WTC11 (cell line): ENCODE data around the gene RHBDL1. TPM values are rescaled to one million over a fixed set of nuclear protein-coding genes. Genes with fewer than 3 reads are reported as not detected.

Experiments
- ATAC-seq: fragments of 200-7000 bp; cut with Tn5 transposase; 2 replicates; pipeline ENCODE4 v1.10.0; 2021; ENCODE audit warnings: mild to moderate bottlenecking, moderate library complexity
- CTCF ChIA-PET: fragments of 300-600 bp; sonication (Branson Sonifier 250); formaldehyde crosslinking; loops from one replicate; lab custom pipeline; 2021; ENCODE audit warnings: antibody characterized with exemption; lab: Charles Lee
- POLR2A ChIA-PET: fragments of 350-600 bp; sonication (Branson Sonifier 250); formaldehyde crosslinking; loops from one replicate; lab custom pipeline; 2021; ENCODE audit warnings: antibody characterized with exemption; lab: Charles Lee
- DNase-seq: peaks from one replicate; pipeline ENCODE4 v3.0.0; 2021; ENCODE audit warnings: low spot score
- H3K27ac Mint-ChIP-seq: 2 replicates; pipeline ENCODE4 v1.8.0; 2021; ENCODE audit warnings: mixed read lengths
- H3K27me3 Mint-ChIP-seq: 2 replicates; pipeline ENCODE4 v1.8.0; 2021; ENCODE audit warnings: low read depth, mild to moderate bottlenecking, moderate library complexity, mixed read lengths
- H3K36me3 Mint-ChIP-seq: 2 replicates; pipeline ENCODE4 v1.8.0; 2021; ENCODE audit warnings: mixed read lengths
- H3K4me1 Mint-ChIP-seq: 2 replicates; pipeline ENCODE4 v1.8.0; 2022; ENCODE audit warnings: mixed read lengths
- H3K4me3 Mint-ChIP-seq: 2 replicates; pipeline ENCODE4 v1.8.0; 2021; ENCODE audit warnings: mild to moderate bottlenecking, moderate library complexity, mixed read lengths
- H3K9me3 Mint-ChIP-seq: 2 replicates; pipeline ENCODE4 v1.8.0; 2021; ENCODE audit warnings: mixed read lengths
- ARID4B ChIP-seq: sonication (generic); formaldehyde crosslinking; IDR thresholded peaks from 2 replicates; pipeline ENCODE4 v1.8.0; 2023; ENCODE audit warnings: missing genetic modification reagents, mild to moderate bottlenecking, borderline replicate concordance
- ATF1 ChIP-seq: sonication (generic); formaldehyde crosslinking; IDR thresholded peaks from 2 replicates; pipeline ENCODE4 v1.8.1; 2023; ENCODE audit warnings: mild to moderate bottlenecking, moderate library complexity, missing genetic modification reagents
- CREB1 ChIP-seq: sonication (generic); formaldehyde crosslinking; IDR thresholded peaks from 2 replicates; pipeline ENCODE4 v1.8.0; 2023; ENCODE audit warnings: mild to moderate bottlenecking, missing genetic modification reagents
- ERG ChIP-seq: fragments of 250-450 bp; sonication (Bioruptor Pico); IDR thresholded peaks from 2 replicates; pipeline ENCODE4 v1.8.0; 2021; ENCODE audit warnings: mild to moderate bottlenecking
- ETV6 ChIP-seq: sonication (generic); formaldehyde crosslinking; IDR thresholded peaks from 2 replicates; pipeline ENCODE4 v1.8.1; 2022; ENCODE audit warnings: mild to moderate bottlenecking, missing genetic modification reagents
- JAZF1 ChIP-seq: fragments of 250-450 bp; sonication (Bioruptor Pico); IDR thresholded peaks from 2 replicates; pipeline ENCODE4 v1.9.0; 2021; ENCODE audit warnings: moderate library complexity, mild to moderate bottlenecking, inconsistent platforms
- KAT7 ChIP-seq: sonication (generic); formaldehyde crosslinking; IDR thresholded peaks from 2 replicates; pipeline ENCODE4 v1.8.1; 2023; ENCODE audit warnings: missing genetic modification reagents, mild to moderate bottlenecking, borderline replicate concordance
- MYBL2 ChIP-seq: sonication (generic); formaldehyde crosslinking; IDR thresholded peaks from 2 replicates; pipeline ENCODE4 v1.8.1; 2023; ENCODE audit warnings: mild to moderate bottlenecking, moderate library complexity, missing genetic modification reagents
- NFATC4 ChIP-seq: fragments of 250-450 bp; sonication (Bioruptor Pico); IDR thresholded peaks from 2 replicates; pipeline ENCODE4 v1.9.0; 2021; ENCODE audit warnings: mild to moderate bottlenecking
- TEAD4 ChIP-seq: sonication (generic); formaldehyde crosslinking; IDR thresholded peaks from 2 replicates; pipeline ENCODE4 v1.8.0; 2022; ENCODE audit warnings: mild to moderate bottlenecking, missing genetic modification reagents
- ZBTB43 ChIP-seq: sonication (generic); formaldehyde crosslinking; IDR thresholded peaks from 2 replicates; pipeline ENCODE4 v1.8.1; 2023; ENCODE audit warnings: mild to moderate bottlenecking, missing genetic modification reagents
- ZNF219 ChIP-seq: sonication (generic); formaldehyde crosslinking; IDR thresholded peaks from 2 replicates; pipeline ENCODE4 v1.8.0; 2023; ENCODE audit warnings: missing genetic modification reagents, mild to moderate bottlenecking, borderline replicate concordance
- ZNF512 ChIP-seq: sonication (generic); formaldehyde crosslinking; IDR thresholded peaks from 2 replicates; pipeline ENCODE4 v1.8.1; 2022; ENCODE audit warnings: missing genetic modification reagents, borderline replicate concordance
- ZNF671 ChIP-seq: fragments of 250-450 bp; sonication (Bioruptor Pico); IDR thresholded peaks from 2 replicates; pipeline ENCODE4 v1.8.0; 2021; ENCODE audit warnings: mild to moderate bottlenecking
- total RNA-seq: library from RNA; stranded (reverse); gene quantifications from 3 replicates; pipeline ENCODE4 v1.2.3, GENCODE V29; 2021
- TF ChIP-seq, protein P1 (sequence below): sonication (generic); formaldehyde crosslinking; IDR thresholded peaks from 2 replicates; pipeline ENCODE4 v1.8.1; 2022; ENCODE audit warnings: mild to moderate bottlenecking, missing genetic modification reagents, moderate library complexity, borderline replicate concordance
- TF ChIP-seq, protein P2 (sequence below): sonication (generic); formaldehyde crosslinking; IDR thresholded peaks from 2 replicates; pipeline ENCODE4 v1.8.0; 2022; ENCODE audit warnings: missing genetic modification reagents
- TF ChIP-seq, protein P3 (sequence below): sonication (generic); formaldehyde crosslinking; IDR thresholded peaks from 2 replicates; pipeline ENCODE4 v1.8.1; 2023; ENCODE audit warnings: mild to moderate bottlenecking, missing genetic modification reagents, moderate library complexity

Gene RHBDL1
- total RNA-seq, 1 experiment from 2014 or later: 8.2 TPM

DNA sequence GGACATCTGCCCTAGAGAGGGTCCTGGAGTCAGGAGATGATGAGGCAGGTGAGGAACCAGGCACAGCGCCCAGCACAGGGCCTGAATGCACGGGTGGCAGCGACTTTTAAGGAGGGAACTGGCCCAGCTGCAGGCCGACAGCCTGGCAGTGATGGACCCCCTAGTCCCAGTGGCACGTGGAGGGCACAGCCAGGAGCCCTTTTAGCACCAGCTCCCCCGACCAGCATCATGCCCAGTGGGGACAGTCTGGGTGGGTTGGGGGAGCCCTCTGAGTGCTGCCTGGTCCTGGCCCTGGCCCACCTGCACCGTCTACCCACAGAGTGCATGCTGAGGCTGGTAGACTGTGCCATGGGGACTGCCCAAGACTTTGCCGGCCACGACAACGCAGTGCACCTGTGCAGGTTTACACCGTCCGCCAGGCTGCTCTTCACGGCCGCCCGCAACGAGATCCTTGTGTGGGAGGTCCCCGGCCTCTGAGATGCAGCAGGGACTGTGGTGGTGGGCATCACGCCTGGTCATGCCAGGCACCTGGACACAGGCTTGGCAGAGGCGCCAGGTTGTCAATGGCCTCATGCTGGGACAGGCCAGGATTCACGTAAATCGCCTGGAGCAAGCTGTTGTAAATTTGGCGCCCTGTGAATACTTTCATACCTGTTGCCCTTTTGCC is 8.2 kb upstream of the RHBDL1 start (continued):
- TF ChIP-seq, protein P1, sequence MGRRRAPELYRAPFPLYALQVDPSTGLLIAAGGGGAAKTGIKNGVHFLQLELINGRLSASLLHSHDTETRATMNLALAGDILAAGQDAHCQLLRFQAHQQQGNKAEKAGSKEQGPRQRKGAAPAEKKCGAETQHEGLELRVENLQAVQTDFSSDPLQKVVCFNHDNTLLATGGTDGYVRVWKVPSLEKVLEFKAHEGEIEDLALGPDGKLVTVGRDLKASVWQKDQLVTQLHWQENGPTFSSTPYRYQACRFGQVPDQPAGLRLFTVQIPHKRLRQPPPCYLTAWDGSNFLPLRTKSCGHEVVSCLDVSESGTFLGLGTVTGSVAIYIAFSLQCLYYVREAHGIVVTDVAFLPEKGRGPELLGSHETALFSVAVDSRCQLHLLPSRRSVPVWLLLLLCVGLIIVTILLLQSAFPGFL (CRISPR knock-in tag): no peak
- no peak; the same call in 1 of the 2 replicates for TF ChIP-seq ZNF219 (CRISPR knock-in tag)
- no peak for TF ChIP-seq ZBTB43 (CRISPR knock-in tag)
- no peak for TF ChIP-seq MYBL2 (CRISPR knock-in tag)
- TF ChIP-seq, protein P2, sequence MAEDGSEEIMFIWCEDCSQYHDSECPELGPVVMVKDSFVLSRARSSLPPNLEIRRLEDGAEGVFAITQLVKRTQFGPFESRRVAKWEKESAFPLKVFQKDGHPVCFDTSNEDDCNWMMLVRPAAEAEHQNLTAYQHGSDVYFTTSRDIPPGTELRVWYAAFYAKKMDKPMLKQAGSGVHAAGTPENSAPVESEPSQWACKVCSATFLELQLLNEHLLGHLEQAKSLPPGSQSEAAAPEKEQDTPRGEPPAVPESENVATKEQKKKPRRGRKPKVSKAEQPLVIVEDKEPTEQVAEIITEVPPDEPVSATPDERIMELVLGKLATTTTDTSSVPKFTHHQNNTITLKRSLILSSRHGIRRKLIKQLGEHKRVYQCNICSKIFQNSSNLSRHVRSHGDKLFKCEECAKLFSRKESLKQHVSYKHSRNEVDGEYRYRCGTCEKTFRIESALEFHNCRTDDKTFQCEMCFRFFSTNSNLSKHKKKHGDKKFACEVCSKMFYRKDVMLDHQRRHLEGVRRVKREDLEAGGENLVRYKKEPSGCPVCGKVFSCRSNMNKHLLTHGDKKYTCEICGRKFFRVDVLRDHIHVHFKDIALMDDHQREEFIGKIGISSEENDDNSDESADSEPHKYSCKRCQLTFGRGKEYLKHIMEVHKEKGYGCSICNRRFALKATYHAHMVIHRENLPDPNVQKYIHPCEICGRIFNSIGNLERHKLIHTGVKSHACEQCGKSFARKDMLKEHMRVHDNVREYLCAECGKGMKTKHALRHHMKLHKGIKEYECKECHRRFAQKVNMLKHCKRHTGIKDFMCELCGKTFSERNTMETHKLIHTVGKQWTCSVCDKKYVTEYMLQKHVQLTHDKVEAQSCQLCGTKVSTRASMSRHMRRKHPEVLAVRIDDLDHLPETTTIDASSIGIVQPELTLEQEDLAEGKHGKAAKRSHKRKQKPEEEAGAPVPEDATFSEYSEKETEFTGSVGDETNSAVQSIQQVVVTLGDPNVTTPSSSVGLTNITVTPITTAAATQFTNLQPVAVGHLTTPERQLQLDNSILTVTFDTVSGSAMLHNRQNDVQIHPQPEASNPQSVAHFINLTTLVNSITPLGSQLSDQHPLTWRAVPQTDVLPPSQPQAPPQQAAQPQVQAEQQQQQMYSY (CRISPR knock-in tag): no peak
- no peak for TF ChIP-seq JAZF1 (CRISPR knock-in tag)
- TF ChIP-seq, protein P3, sequence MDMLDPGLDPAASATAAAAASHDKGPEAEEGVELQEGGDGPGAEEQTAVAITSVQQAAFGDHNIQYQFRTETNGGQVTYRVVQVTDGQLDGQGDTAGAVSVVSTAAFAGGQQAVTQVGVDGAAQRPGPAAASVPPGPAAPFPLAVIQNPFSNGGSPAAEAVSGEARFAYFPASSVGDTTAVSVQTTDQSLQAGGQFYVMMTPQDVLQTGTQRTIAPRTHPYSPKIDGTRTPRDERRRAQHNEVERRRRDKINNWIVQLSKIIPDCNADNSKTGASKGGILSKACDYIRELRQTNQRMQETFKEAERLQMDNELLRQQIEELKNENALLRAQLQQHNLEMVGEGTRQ (CRISPR knock-in tag): no peak

GRCh38 chr16:667780-668518 is 7.5 kb upstream of the RHBDL1 start, which contains the start of gene RHOT2:
Gene RHOT2, plus strand, starts transcription at chr16:668132. Its CDS starts 68 bp downstream, at chr16:668200.
- Mint-ChIP-seq H3K4me3 (peak within 1 kb of the TSS; percentile 65), H3K9me3 (no peaks in the 10 kb centered on the region), H3K27me3 (no peaks in the 10 kb centered on the region), H3K36me3 (peaks cover 10% of the 10 kb centered on the region), H3K27ac (peak within 1 kb of the TSS; percentile 86), H3K4me1 (no peaks in the 10 kb centered on the region)
- ChIA-PET CTCF (interaction anchor here (0.6 to 3.0 kb wide), 23 partner anchors 8 to 297 kb away, joined by 3 to 21 read pairs (median 4); partner anchors contain the start of genes ANTKMT, CIAO3, JMJD8 and RAB40C), POLR2A (interaction anchor here (1.0 to 1.8 kb wide), 2 partner anchors 30 to 52 kb away, joined by 3 to 6 read pairs; no protein-coding TSS in a partner anchor)
- DNase-seq: peak; percentile 93
- peak; percentile 95 for ATAC-seq
- peak; percentile 93 for TF ChIP-seq ARID4B (CRISPR knock-in tag)
- TF ChIP-seq KAT7 (CRISPR knock-in tag): peak; percentile 98
- TF ChIP-seq NFATC4 (CRISPR knock-in tag): no peak
- no peak for TF ChIP-seq ZNF512
- TF ChIP-seq CREB1 (CRISPR knock-in tag): no peak
- TF ChIP-seq JAZF1 (CRISPR knock-in tag): no peak
- TF ChIP-seq, protein P3 (CRISPR knock-in tag): peak; percentile 55
- peak; percentile 91 for TF ChIP-seq ETV6
- no peak for TF ChIP-seq ZNF671 (CRISPR knock-in tag)
- TF ChIP-seq TEAD4 (CRISPR knock-in tag): 0 out of 2 replicates have a peak, but pooled peaks have one; percentile 57
- TF ChIP-seq ERG (CRISPR knock-in tag): no peak
- TF ChIP-seq ATF1 (CRISPR knock-in tag): 0 out of 2 replicates have a peak, but pooled peaks have one; percentile 28
